Measurements from ENCODE around the gene SIPA1L3.
"Not testable (repeated sequence)": the region's sequence is repeated elsewhere in the genome, so short reads cannot be mapped to it uniquely, and the experiment has no call there.

DNA sequence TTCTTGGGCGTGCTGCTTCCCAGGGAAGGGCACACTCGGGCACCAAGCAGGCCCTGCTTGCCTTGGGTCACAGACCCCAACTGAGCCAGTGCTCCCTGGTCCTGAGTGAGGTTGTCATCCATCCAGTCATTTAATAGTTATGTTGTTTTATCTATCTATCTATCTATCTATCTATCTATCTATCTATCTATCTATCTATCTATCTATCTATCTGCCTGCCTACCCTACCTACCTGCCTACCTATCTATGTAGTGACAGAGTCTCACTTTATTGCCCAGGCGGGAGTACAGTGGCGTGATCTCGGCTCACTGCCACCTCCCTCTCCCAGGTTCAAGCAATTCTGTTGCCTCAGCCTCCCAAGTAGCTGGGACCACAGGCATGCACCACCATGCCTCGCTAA, 164.0 kb downstream of the SIPA1L3 start:
- TF ChIP-seq CTCF (IDR thresholded peaks at IDR 0.05; ENCODE audit: low read depth, low read length); EZH2phosphoT487 (IDR thresholded peaks at IDR 0.05; ENCODE audit: low read depth): not testable (repeated sequence)

Measured in OCI-LY3 (cell line).